OCI-LY1 (cell line): ENCODE measurements around the gene PSMD2.

Source experiments
- H2AFZ ChIP-seq: fragments of 200-600 bp; sonication (generic), shearing (Covaris generic); 2 replicates; pipeline ENCODE4 v1.6.0; 2014; ENCODE audit warnings: antibody characterized with exemption, mild to moderate bottlenecking, low read length
- H3F3A ChIP-seq: fragments of 200-600 bp; sonication (generic), shearing (Covaris generic); 2 replicates; pipeline ENCODE4 v1.6.0; 2014; ENCODE audit warnings: mild to moderate bottlenecking, antibody characterized with exemption, low read length, moderate library complexity; ENCODE audit not compliant: insufficient read depth
- H3K27ac ChIP-seq: fragments of 200-600 bp; sonication (generic); 2 replicates; pipeline ENCODE4 v1.5.1; 2014; ENCODE audit warnings: low read length, mixed run types, mild to moderate bottlenecking, low read depth; ENCODE audit not compliant: poor library complexity, severe bottlenecking
- H3K27me3 ChIP-seq: fragments of 200-600 bp; sonication (generic); 2 replicates; pipeline ENCODE4 v1.6.0; 2014; ENCODE audit warnings: antibody characterized with exemption, mild to moderate bottlenecking, low read length, moderate library complexity; ENCODE audit not compliant: insufficient read depth
- H3K36me3 ChIP-seq: fragments of 200-600 bp; sonication (generic); 2 replicates; pipeline ENCODE4 v1.6.1; 2014; ENCODE audit warnings: mild to moderate bottlenecking, antibody characterized with exemption, low read length, moderate library complexity, mixed read lengths; ENCODE audit not compliant: insufficient read depth
- H3K4me1 ChIP-seq: fragments of 200-600 bp; sonication (generic); 2 replicates; pipeline ENCODE4 v1.5.1; 2014; ENCODE audit warnings: mild to moderate bottlenecking, low read length, moderate library complexity; ENCODE audit not compliant: insufficient read depth, severe bottlenecking
- H3K4me2 ChIP-seq: fragments of 200-600 bp; sonication (generic), shearing (Covaris generic); 2 replicates; pipeline ENCODE4 v1.6.1; 2014; ENCODE audit warnings: low read length
- H3K4me3 ChIP-seq: fragments of 200-600 bp; sonication (generic); 2 replicates; pipeline ENCODE4 v1.5.1; 2014; ENCODE audit warnings: low read length, low read depth, mild to moderate bottlenecking, mixed read lengths; ENCODE audit not compliant: poor library complexity, severe bottlenecking
- H3K79me2 ChIP-seq: fragments of 200-600 bp; shearing (Covaris generic); 2 replicates; pipeline ENCODE4 v1.6.1; 2016; ENCODE audit warnings: mixed run types, low read length, mixed read lengths; ENCODE audit not compliant: insufficient read depth
- H3K9ac ChIP-seq: fragments of 200-600 bp; sonication (generic), shearing (Covaris generic); 2 replicates; pipeline ENCODE4 v1.6.1; 2014; ENCODE audit warnings: mild to moderate bottlenecking, low read length, mixed read lengths
- H3K9me2 ChIP-seq: fragments of 200-600 bp; sonication (generic), shearing (Covaris generic); 2 replicates; pipeline ENCODE4 v1.6.1; 2014; ENCODE audit warnings: low read depth, mild to moderate bottlenecking, low read length, mixed read lengths
- H3K9me3 ChIP-seq: fragments of 200-600 bp; shearing (Covaris generic); 2 replicates; pipeline ENCODE4 v1.6.1; 2014; ENCODE audit warnings: low read length, mixed read lengths
- H4K20me1 ChIP-seq: fragments of 200-600 bp; sonication (generic), shearing (Covaris generic); 2 replicates; pipeline ENCODE4 v1.6.0; 2016; ENCODE audit warnings: mild to moderate bottlenecking, low read length; ENCODE audit not compliant: insufficient read depth
- CTCF ChIP-seq: fragments of 200-600 bp; sonication (generic), shearing (Covaris generic); IDR thresholded peaks from 2 replicates; pipeline ENCODE4 v1.5.1; 2017; ENCODE audit warnings: mild to moderate bottlenecking, antibody characterized with exemption, low read length, moderate library complexity, mixed read lengths
- EZH2 ChIP-seq: fragments of 200-600 bp; sonication (generic), shearing (Covaris generic); IDR thresholded peaks from 2 replicates; pipeline ENCODE4 v1.8.0; 2017; ENCODE audit warnings: borderline replicate concordance, mixed run types, mild to moderate bottlenecking, antibody characterized with exemption, low read length, moderate library complexity, mixed read lengths

The PSMD2 gene

GRCh38 chr3:184321666-184322065 lies 22.6 kb downstream of the PSMD2 start:
- TF ChIP-seq EZH2 (no peak), CTCF (no peak)

DNA sequence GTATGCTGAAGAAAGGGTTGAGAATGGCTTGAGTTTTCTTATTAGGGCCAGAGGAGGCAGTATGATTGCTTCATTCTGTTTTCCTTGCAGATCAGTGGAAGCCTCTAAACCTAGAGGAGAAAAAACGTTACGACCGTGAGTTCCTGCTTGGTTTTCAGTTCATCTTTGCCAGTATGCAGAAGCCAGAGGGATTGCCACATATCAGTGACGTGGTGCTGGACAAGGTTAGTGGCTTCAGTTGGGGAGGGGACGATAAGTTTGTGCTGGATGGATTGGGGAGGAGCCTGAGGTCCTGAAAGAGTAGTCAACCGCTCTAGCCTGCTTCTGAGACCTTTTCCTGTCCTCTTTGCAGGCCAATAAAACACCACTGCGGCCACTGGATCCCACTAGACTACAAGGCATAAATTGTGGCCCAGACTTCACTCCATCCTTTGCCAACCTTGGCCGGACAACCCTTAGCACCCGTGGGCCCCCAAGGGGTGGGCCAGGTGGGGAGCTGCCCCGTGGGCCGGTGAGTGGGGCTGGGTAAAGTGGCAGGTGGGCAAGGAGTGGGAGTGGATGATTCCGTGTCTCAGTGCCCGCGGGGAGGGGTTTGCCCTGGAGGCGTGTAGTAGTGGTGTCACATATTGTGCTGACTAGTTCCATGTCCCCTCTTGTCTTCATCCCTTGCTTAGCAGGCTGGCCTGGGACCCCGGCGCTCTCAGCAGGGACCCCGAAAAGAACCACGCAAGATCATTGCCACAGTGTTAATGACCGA lies 23.9 kb downstream of the PSMD2 start:
- Histone ChIP-seq H2AFZ (no peak overlapping the region), H3K9ac (no peak overlapping the region), H3K27me3 (no peaks in the 10 kb centered on the region), H3K36me3 (peaks cover 98% of the 10 kb centered on the region), H3K27ac (no peak overlapping the region), H3K9me2 (no peaks in the 10 kb centered on the region), H3F3A (no peaks in the 10 kb centered on the region), H3K9me3 (no peaks in the 10 kb centered on the region), H3K4me2 (no peak overlapping the region), H3K4me3 (no peak overlapping the region), H4K20me1 (no peaks in the 10 kb centered on the region), H3K4me1 (no peaks in the 10 kb centered on the region), H3K79me2 (peaks cover 14% of the 10 kb centered on the region)
- TF ChIP-seq CTCF (no peak), EZH2 (no peak)

More at GRCh38 chr3:184321666-184322065, 22.6 kb downstream of the PSMD2 start:
- peaks cover 9% of the 10 kb centered on the region for H3K4me1 ChIP-seq
- H3K9ac ChIP-seq = no peak overlapping the region
- no peaks in the 10 kb centered on the region for H3F3A ChIP-seq
- H3K9me3 ChIP-seq = no peaks in the 10 kb centered on the region
- no peaks in the 10 kb centered on the region for H4K20me1 ChIP-seq
- no peak overlapping the region for H3K27ac ChIP-seq
- H3K36me3 ChIP-seq = peaks cover 98% of the 10 kb centered on the region
- H3K9me2 ChIP-seq = no peaks in the 10 kb centered on the region
- H3K4me3 ChIP-seq = no peak overlapping the region
- no peaks in the 10 kb centered on the region for H3K27me3 ChIP-seq
- H3K79me2 ChIP-seq = peaks cover 27% of the 10 kb centered on the region
- H3K4me2 ChIP-seq = no peak overlapping the region
- H2AFZ ChIP-seq = no peak overlapping the region

GRCh38 chr3:184323696-184324095 lies 24.7 kb downstream of the PSMD2 start:
- TF ChIP-seq EZH2 = no peak
- TF ChIP-seq CTCF = no peak
- Histone ChIP-seq H3K9me3 (no peaks in the 10 kb centered on the region), H3K79me2 (peaks cover 7% of the 10 kb centered on the region), H3K27ac (no peak overlapping the region), H3K4me1 (no peaks in the 10 kb centered on the region), H2AFZ (no peak overlapping the region), H3K4me2 (no peak overlapping the region), H3K4me3 (no peak overlapping the region), H3K9me2 (no peaks in the 10 kb centered on the region), H3F3A (no peaks in the 10 kb centered on the region), H3K27me3 (no peaks in the 10 kb centered on the region), H3K9ac (no peak overlapping the region), H3K36me3 (peaks cover 99% of the 10 kb centered on the region), H4K20me1 (no peaks in the 10 kb centered on the region)
